AG08396 (cell line): ENCODE data around the gene MPND.
A peak's percentile ranks its signal among the peaks of the same experiment; 100 is the strongest.
"Not testable (repeated sequence)": the region's sequence is repeated elsewhere in the genome, so short reads cannot be mapped to it uniquely, and the experiment has no call there.

ENCODE experiments used
- DNase-seq: peaks from one replicate; pipeline ENCODE4 v3.0.0; 2012; ENCODE audit warnings: low spot score, mixed read lengths

Gene MPND

DNA sequence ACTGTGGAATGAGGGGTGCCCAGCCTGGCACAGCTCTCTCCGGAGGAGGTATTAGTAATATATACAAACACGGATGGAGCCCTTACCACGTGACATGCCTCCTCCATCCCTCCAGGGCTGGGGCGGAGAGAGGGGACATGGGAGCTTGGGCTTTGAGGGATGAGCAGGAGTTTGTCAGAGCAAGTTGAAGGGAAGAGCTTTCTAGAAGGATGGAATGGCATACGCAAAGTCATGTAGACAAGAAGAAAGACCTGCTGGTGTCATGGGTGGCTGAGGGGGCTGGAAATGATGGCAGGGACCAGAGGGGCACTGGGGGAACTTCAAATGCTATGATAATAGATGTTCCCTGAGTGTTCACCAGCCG lies 2.6 kb downstream of the MPND start:
- DNase-seq, result no peak

GRCh38 chr19:4347521-4347920 lies 4.2 kb downstream of the MPND start:
- DNase-seq, result no peak

GRCh38 chr19:4349225-4349624 lies 5.9 kb downstream of the MPND start:
- DNase-seq, result not testable (repeated sequence)

- DNase-seq, result no peak
Observed at GRCh38 chr19:4350111-4350510, 6.7 kb downstream of the MPND start.

DNA sequence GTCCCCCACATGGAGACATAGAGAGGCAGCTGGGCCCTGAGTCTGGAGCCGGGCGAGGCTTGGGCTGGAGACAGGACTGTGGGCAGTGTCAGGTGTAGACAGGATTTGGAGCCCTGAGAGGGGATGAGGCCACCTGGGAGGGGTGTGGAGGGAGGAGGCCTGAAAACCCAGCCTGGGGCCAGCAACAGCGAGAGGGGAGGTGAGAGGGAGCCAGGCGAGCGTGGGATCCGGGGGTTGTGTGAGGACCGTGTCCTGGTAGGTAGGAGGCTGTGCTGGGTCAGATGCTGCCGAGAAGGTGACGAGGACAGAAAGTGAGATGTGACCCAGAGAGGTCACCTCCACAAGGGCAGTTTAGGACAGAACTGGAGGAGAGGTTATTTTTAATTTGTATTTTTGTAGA lies 7.4 kb downstream of the MPND start:
- DNase-seq, result no peak

- DNase-seq, result peak; percentile 80
Observed at GRCh38 chr19:4352701-4353121, 9.3 kb downstream of the MPND start.

GRCh38 chr19:4354282-4354681 lies 10.9 kb downstream of the MPND start:
- DNase-seq, result no peak

DNA sequence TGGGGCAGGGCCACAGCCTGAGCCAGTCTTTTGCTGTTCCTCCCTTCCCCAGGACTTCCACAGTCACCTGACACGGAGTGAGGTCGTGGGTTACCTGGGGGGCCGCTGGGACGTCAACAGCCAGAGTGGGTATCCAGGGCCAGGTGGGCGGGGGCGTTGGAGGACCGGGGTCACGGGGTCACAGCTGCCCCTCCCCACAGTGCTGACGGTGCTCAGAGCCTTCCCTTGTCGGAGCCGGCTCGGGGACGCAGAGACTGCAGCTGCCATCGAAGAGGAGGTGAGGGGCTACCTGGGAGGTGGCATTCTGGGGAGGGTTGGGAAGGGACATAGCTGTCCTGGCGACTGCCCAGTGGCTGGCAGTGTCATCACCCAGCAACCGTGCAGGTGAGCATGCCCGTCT lies 11.5 kb downstream of the MPND start:
- DNase-seq, result no peak

DNA sequence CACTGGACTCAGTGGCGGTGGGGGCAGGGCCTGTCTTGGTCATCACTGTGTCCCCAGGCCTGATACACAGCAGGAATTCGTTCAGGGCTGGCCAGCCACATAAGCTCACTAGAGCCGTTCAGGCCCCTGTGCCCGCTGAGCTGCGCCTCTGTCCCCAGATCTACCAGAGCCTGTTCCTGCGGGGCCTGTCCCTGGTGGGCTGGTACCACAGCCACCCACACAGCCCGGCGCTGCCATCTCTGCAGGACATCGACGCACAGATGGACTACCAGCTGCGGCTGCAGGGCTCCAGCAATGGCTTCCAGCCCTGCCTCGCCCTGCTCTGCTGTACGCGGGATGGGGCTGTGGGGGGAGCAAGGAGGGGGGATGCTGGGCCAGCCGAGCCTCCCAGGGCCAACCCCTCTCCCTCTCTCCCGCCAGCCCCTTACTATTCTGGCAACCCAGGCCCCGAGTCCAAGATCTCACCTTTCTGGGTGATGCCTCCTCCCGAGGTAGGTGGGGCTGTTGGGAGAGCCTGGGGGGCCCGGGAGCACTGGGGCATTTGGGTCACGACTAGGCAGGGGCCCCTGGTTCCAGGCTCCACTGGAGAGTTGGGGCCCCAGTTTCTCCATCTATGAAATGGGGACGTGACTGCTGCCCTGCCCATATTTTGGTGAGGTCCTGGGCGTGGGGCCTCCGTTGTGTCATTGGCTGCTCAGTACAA lies 13.9 kb downstream of the MPND start:
- DNase-seq, result no peak

- no peak for DNase-seq
Observed at GRCh38 chr19:4357921-4358326, 14.6 kb downstream of the MPND start.

- peak; percentile 7 for DNase-seq
Observed at GRCh38 chr19:4358709-4359626, 15.6 kb downstream of the MPND start.

- no peak for DNase-seq
Observed at GRCh38 chr19:4359627-4360000, 16.3 kb downstream of the MPND start.

GRCh38 chr19:4360081-4360569 lies 16.8 kb downstream of the MPND start:
- DNase-seq, result no peak

DNA sequence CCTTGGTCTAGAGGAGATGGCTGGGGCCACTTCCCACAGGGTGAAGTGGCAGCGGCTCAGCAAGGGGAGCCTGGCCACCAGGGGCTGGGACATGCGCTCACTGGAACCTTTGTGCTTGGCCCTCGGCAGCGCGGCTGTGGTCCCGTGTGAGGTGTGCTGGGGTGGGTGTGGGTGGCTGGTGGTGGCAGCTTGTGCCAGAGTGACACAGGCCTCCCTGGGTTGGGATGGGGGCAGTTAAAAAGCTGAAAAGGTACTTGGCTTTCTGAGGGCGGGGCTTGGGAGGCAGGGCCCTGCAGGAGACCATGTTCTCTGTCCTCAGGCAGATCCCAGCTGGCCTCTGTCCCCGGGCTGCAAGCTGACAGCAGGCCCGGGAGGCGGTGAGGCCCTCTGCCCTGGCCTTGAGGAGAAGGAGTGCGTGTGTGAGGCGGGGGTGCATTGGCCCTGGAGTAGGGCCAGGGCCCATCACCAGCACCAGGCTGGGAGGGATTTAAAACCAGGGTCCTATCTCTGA lies 17.3 kb downstream of the MPND start:
- peak; percentile 10 for DNase-seq

- peak; percentile 10 for DNase-seq
Observed at GRCh38 chr19:4361152-4362046, 18.0 kb downstream of the MPND start.

- DNase-seq, result peak; percentile 6
Observed at GRCh38 chr19:4362101-4362828, 18.9 kb downstream of the MPND start.

DNA sequence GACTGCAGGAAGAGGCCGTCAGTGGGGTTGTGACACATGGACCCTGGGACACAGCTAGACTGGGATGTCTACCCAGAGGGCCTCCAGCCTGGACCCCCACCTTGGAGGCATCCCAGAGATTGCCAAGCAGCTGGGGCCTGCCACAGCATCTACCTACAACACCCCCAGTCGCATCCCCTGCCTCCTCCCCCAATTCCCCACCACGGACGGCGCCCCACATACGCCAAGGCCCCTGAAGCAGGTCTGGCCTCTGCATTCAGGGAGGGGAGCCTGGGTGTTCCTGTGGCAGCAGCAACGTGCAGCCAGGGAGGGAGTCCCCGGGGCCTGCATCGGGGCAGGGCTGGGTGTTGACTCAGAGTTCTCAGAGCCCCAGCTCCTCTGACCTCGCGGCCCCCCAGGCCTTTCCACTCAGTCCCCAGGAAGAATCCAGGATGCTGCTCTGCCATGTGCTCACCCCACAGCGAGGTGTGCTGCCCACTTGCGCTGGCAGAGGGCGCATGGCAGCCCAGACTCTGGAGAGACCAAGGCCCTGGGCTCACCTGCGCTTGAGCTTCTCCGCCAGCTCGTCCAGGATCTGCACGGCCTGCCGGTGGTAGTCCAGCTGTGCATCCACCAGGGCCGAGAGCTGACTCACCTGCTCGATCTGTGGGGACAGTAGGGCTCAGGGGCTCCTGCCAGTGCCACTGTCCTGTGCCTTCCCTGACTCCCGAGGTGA lies 19.6 kb downstream of the MPND start:
- DNase-seq, result peak; percentile 18

DNA sequence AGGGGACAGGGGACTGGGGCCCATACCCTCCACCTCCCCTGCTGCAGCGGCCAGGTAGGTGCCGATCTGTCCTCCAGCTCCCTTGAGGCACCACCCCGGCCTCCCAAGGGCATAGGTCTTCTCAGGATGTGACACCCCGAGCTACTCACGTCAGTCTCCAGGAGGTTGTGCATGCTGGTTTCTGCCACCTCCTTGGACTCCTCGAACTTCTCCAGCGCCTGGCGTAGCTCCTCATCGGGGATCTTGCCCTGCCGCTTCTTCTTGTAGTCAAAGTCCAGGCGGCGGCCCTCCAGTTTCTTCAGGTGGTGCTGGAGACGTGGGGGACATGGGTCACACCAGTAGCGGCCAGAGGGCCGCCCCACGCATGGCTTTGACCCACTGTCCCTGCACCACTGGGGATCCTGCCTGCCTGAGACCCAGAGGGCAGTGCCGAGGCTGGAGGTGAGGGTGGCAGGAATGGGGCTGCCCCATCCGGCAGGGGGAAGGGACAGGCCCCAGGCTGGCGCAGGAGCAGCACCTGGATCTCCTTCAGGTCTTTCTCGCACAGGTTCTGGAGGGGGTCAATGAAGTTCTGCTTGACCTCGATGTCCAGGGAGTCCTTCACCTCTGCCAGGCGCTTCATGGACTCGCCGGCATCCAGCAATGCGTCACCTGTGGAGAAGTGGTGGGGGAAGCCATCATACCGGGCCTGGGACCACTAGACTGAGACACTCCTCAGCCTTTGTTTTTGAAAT lies 20.4 kb downstream of the MPND start:
- peak; percentile 3 for DNase-seq

DNA sequence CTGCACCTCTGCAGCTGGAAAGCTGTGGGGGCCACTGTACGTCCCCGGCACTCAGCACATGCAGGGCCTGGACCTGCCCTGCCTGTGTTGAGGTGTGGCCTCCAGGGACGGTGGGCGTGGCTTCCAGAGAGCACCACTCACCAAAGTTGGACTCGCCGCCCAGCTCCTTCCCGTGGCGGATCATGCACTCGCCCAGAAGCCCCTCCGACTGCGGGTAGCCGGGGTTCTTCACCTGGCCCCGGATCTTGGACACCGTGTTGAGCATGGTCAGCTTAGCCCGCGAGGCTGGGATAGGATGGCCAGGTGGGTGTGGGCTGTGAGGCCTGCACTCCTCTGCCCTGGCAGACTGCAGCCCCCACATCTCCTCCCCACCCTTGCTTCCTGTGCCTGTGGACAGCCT lies 22.0 kb downstream of the MPND start:
- peak; percentile 6 for DNase-seq
